DMS114 treated with DMSO at 0.1 percent for 48 hours (cell line): ENCODE results near the gene ZNF14.
"Not testable (repeated sequence)": the region's sequence is repeated elsewhere in the genome, so short reads cannot be mapped to it uniquely, and the experiment has no call there.

Source experiments
- DNase-seq: peaks from one replicate; lab custom pipeline; 2025; ENCODE audit not compliant: unreplicated experiment; lab: John Stamatoyannopoulos, UW

Gene ZNF14

GRCh38 chr19:19732579-19733501, at the start of gene ZNF14:
TSS of gene ZNF14 (minus strand) at chr19:19733112. CDS start at chr19:19732958, 154 bp downstream.
- peak; percentile 96 for DNase-seq

GRCh38 chr19:19781791-19782190, 48.9 kb upstream of the ZNF14 start:
- DNase-seq: not testable (repeated sequence)

GRCh38 chr19:19778666-19779065, 45.8 kb upstream of the ZNF14 start:
- DNase-seq: no peak

GRCh38 chr19:19777692-19778091, 44.8 kb upstream of the ZNF14 start:
- DNase-seq: no peak

- peak; percentile 99 for DNase-seq
Measured at GRCh38 chr19:19776206-19777008, 43.5 kb upstream of the ZNF14 start.

GRCh38 chr19:19775891-19776205, 42.9 kb upstream of the ZNF14 start:
- DNase-seq: no peak

GRCh38 chr19:19774354-19775033, 41.6 kb upstream of the ZNF14 start:
- no peak for DNase-seq

GRCh38 chr19:19771963-19772362, 39.1 kb upstream of the ZNF14 start:
- not testable (repeated sequence) for DNase-seq

GRCh38 chr19:19769971-19770370, 37.1 kb upstream of the ZNF14 start:
- not testable (repeated sequence) for DNase-seq

- no peak for DNase-seq
Measured at GRCh38 chr19:19758164-19758563, 25.3 kb upstream of the ZNF14 start.

GRCh38 chr19:19752760-19753403, 20.0 kb upstream of the ZNF14 start:
- DNase-seq: no peak

- no peak for DNase-seq
Measured at GRCh38 chr19:19751846-19752245, 18.9 kb upstream of the ZNF14 start.

- DNase-seq: no peak
Measured at GRCh38 chr19:19750842-19751790, 18.2 kb upstream of the ZNF14 start.

GRCh38 chr19:19749908-19750841, 17.3 kb upstream of the ZNF14 start:
- DNase-seq: no peak

- DNase-seq: no peak
Measured at GRCh38 chr19:19749117-19749907, 16.4 kb upstream of the ZNF14 start.

GRCh38 chr19:19748249-19748938, 15.5 kb upstream of the ZNF14 start:
- DNase-seq: no peak
